ENCODE results near the gene AFAP1. TPM values are rescaled to one million over a fixed set of nuclear protein-coding genes. Genes with fewer than 3 reads are reported as not detected.

Gene AFAP1
- total RNA-seq, 1 donor from 2014 or later, result 67.9 TPM

DNA sequence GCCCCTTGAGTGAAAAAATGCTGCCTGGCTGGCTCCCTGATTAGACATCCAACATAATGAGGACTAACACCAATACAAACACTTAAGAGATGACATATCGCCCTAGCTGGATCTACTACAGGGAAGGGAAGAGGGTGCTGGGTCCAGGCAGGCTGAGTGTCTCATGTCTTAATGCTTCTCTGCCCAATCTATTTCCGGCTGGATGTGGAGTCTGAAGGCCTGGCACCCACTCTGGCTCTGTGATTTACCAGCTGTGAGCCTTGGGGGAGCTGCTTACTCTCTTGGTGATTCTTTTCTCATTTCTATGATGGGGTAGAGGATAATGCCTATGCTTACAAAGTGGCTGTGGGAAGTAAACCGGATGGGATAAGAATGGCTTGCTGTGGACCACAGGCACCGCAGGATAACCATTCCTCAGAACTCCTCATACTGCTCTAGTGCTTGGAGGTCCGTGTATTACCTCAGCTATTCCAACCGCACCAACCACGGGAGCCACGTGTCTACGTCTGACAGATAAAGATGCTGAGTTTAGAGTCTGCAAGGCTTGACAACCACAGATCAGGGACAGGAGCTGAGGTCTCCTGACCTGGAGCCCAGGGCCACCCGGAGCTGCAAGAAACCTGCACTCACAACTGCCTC, 161.7 kb downstream of the AFAP1 start:
- Histone ChIP-seq H4K20me1 (ENCODE audit: insufficient read depth, low read length) (peaks cover 90% of the 10 kb centered on the region), H3K27me3 (ENCODE audit: insufficient read depth, low read length) (no peaks in the 10 kb centered on the region), H3K4me2 (ENCODE audit: low read length) (no peak overlapping the region), H3K4me3 (ENCODE audit: insufficient read depth, low read depth, low read length) (no peak overlapping the region), H3K4me1 (ENCODE audit: insufficient read depth, low read length) (peaks cover 30% of the 10 kb centered on the region), H3K27ac (ENCODE audit: low read depth, low read length) (no peak overlapping the region), H3K79me2 (ENCODE audit: insufficient read depth, low read length) (peaks cover 77% of the 10 kb centered on the region), H3K9me3 (ENCODE audit: insufficient read depth, low read depth, low read length) (no peaks in the 10 kb centered on the region), H3K9ac (ENCODE audit: low read length) (no peak overlapping the region), H2AFZ (ENCODE audit: low read depth, low read length) (no peak overlapping the region), H3K36me3 (ENCODE audit: insufficient read depth, low read length) (peaks cover 77% of the 10 kb centered on the region)
- TF ChIP-seq, protein P1, sequence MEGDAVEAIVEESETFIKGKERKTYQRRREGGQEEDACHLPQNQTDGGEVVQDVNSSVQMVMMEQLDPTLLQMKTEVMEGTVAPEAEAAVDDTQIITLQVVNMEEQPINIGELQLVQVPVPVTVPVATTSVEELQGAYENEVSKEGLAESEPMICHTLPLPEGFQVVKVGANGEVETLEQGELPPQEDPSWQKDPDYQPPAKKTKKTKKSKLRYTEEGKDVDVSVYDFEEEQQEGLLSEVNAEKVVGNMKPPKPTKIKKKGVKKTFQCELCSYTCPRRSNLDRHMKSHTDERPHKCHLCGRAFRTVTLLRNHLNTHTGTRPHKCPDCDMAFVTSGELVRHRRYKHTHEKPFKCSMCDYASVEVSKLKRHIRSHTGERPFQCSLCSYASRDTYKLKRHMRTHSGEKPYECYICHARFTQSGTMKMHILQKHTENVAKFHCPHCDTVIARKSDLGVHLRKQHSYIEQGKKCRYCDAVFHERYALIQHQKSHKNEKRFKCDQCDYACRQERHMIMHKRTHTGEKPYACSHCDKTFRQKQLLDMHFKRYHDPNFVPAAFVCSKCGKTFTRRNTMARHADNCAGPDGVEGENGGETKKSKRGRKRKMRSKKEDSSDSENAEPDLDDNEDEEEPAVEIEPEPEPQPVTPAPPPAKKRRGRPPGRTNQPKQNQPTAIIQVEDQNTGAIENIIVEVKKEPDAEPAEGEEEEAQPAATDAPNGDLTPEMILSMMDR (IDR thresholded peaks at IDR 0.05; ENCODE audit: insufficient read depth, low read depth, low read length), result no peak
- no peak for TF ChIP-seq EZH2 (IDR thresholded peaks at IDR 0.05; ENCODE audit: insufficient read depth, low read length)
- Mint-ChIP-seq H3K27me3 (ENCODE audit: low read depth, unreplicated experiment) (no peaks in the 10 kb centered on the region), H3K4me1 (ENCODE audit: low read depth, unreplicated experiment) (peaks cover 14% of the 10 kb centered on the region), H3K27ac (ENCODE audit: unreplicated experiment) (no peak overlapping the region), H3K9me3 (ENCODE audit: unreplicated experiment) (peaks cover 2% of the 10 kb centered on the region), H3K36me3 (ENCODE audit: low read depth, unreplicated experiment) (peaks cover 52% of the 10 kb centered on the region), H3K4me3 (ENCODE audit: unreplicated experiment) (peak overlapping the region; percentile 27)
- FAIRE-seq (no peak), DNase-seq (ENCODE audit: low read depth) (no peak)

DNA sequence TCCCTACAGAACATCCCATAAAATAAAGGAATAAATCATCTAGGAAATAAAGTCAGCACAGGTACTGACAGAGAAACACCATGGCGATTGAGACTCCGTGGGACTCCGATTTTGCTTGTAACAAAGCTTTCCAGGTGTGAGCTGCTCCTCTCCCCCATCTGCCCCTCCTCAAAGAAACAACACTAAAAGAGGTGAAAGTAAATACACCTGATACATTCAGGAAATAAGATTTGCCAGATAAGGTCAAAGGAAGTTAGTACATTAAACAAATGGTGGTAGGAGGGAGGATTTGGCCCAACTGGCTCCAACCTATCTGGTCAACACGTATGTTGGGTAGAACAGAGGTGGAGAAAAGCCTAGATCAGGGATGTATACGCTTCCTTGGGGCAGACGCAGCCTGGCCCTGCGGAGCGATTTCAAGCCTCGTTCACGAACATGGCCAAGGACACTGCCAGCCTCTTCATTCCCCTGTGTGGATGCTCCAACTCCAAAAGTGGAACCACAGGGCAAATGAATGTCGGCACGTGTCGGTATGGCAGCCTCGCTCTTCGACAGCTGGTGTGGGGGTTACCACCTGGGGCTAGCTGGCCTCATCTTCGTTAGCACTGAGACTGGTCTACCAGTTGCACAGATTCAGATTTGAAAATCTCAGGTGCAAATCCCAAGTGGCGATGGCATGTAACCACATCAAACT, 162.5 kb downstream of the AFAP1 start:
- H3K4me3 Mint-ChIP-seq (ENCODE audit: unreplicated experiment), result no peak overlapping the region
- Histone ChIP-seq H3K9me3 (ENCODE audit: insufficient read depth, low read depth, low read length) (no peaks in the 10 kb centered on the region), H3K36me3 (ENCODE audit: insufficient read depth, low read length) (peaks cover 84% of the 10 kb centered on the region), H3K9ac (ENCODE audit: low read length) (no peak overlapping the region), H3K4me1 (ENCODE audit: insufficient read depth, low read length) (peaks cover 26% of the 10 kb centered on the region), H3K4me2 (ENCODE audit: low read length) (no peak overlapping the region), H3K79me2 (ENCODE audit: insufficient read depth, low read length) (peaks cover 82% of the 10 kb centered on the region), H4K20me1 (ENCODE audit: insufficient read depth, low read length) (peaks cover 90% of the 10 kb centered on the region), H2AFZ (ENCODE audit: low read depth, low read length) (no peak overlapping the region), H3K27me3 (ENCODE audit: insufficient read depth, low read length) (no peaks in the 10 kb centered on the region), H3K27ac (ENCODE audit: low read depth, low read length) (no peak overlapping the region), H3K4me3 (ENCODE audit: insufficient read depth, low read depth, low read length) (no peak overlapping the region)
- peaks cover 2% of the 10 kb centered on the region for H3K9me3 Mint-ChIP-seq (ENCODE audit: unreplicated experiment)
- peaks cover 15% of the 10 kb centered on the region for H3K4me1 Mint-ChIP-seq (ENCODE audit: low read depth, unreplicated experiment)
- FAIRE-seq (no peak), DNase-seq (ENCODE audit: low read depth) (no peak)
- TF ChIP-seq, protein P1 (IDR thresholded peaks at IDR 0.05; ENCODE audit: insufficient read depth, low read depth, low read length), result no peak
- no peak for TF ChIP-seq EZH2 (IDR thresholded peaks at IDR 0.05; ENCODE audit: insufficient read depth, low read length)
- no peak overlapping the region for H3K27ac Mint-ChIP-seq (ENCODE audit: unreplicated experiment)
- H3K27me3 Mint-ChIP-seq (ENCODE audit: low read depth, unreplicated experiment), result no peaks in the 10 kb centered on the region
- peaks cover 60% of the 10 kb centered on the region for H3K36me3 Mint-ChIP-seq (ENCODE audit: low read depth, unreplicated experiment)

DNA sequence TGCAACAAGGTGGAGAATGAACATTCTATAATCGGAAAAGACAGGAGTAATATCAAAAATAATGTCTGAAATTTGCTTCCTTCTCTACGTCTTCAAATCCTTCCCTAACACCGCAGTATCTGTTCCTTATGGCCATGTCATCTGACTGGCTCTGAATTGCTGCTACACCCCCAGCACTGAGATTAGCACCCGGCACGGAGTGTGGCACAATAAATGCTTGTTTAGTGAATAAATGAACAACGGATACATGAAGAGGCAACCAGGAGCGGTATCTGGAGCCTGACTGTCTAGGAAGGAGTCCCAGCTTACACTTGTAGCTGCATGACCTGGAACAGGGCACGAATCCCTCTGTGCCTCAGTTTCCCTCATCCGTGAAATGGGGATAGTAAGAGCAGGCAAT, 164.3 kb downstream of the AFAP1 start:
- FAIRE-seq (no peak), DNase-seq (ENCODE audit: low read depth) (no peak)
- TF ChIP-seq, protein P1 (IDR thresholded peaks at IDR 0.05; ENCODE audit: insufficient read depth, low read depth, low read length), result no peak
- TF ChIP-seq EZH2 (IDR thresholded peaks at IDR 0.05; ENCODE audit: insufficient read depth, low read length), result no peak
- Histone ChIP-seq H3K27ac (ENCODE audit: low read depth, low read length) (no peak overlapping the region), H4K20me1 (ENCODE audit: insufficient read depth, low read length) (peaks cover 93% of the 10 kb centered on the region), H3K4me2 (ENCODE audit: low read length) (no peak overlapping the region), H3K4me3 (ENCODE audit: insufficient read depth, low read depth, low read length) (no peak overlapping the region), H3K9ac (ENCODE audit: low read length) (no peak overlapping the region), H3K4me1 (ENCODE audit: insufficient read depth, low read length) (peaks cover 16% of the 10 kb centered on the region), H2AFZ (ENCODE audit: low read depth, low read length) (no peak overlapping the region), H3K36me3 (ENCODE audit: insufficient read depth, low read length) (peaks cover 89% of the 10 kb centered on the region), H3K79me2 (ENCODE audit: insufficient read depth, low read length) (peaks cover 88% of the 10 kb centered on the region), H3K9me3 (ENCODE audit: insufficient read depth, low read depth, low read length) (no peaks in the 10 kb centered on the region), H3K27me3 (ENCODE audit: insufficient read depth, low read length) (no peaks in the 10 kb centered on the region)
- Mint-ChIP-seq H3K9me3 (ENCODE audit: unreplicated experiment) (no peaks in the 10 kb centered on the region), H3K27me3 (ENCODE audit: low read depth, unreplicated experiment) (no peaks in the 10 kb centered on the region), H3K4me1 (ENCODE audit: low read depth, unreplicated experiment) (peaks cover 5% of the 10 kb centered on the region), H3K4me3 (ENCODE audit: unreplicated experiment) (no peak overlapping the region), H3K27ac (ENCODE audit: unreplicated experiment) (no peak overlapping the region), H3K36me3 (ENCODE audit: low read depth, unreplicated experiment) (peaks cover 60% of the 10 kb centered on the region)

Data from astrocyte (in vitro differentiated cells and primary cell).